HCT116 (cell line): Measurements from ENCODE around the gene AMOTL2. TPM values are rescaled to one million over a fixed set of nuclear protein-coding genes. Genes with fewer than 3 reads are reported as not detected.

Source experiments
- ATAC-seq: fragments of 200-7000 bp; cut with Tn5 transposase; 2 replicates; pipeline ENCODE4 v1.9.1; 2020; ENCODE audit warnings: mild to moderate bottlenecking, moderate library complexity
- BruUV-seq: library from RNA; stranded (reverse); fragments of 400-500 nt; replicated peaks from 2 replicates; lab custom pipeline; 2021; lab: Mats Ljungman, UMichigan
- CTCF ChIA-PET: fragments of 300-600 bp; sonication (Branson Sonifier 250); formaldehyde crosslinking; loops from one replicate; lab custom pipeline; 2021; ENCODE audit warnings: antibody characterized with exemption; lab: Charles Lee
- POLR2A ChIA-PET: fragments of 300-600, 350-600 bp; sonication (Branson Sonifier 250); formaldehyde crosslinking; loops from one replicate; lab custom pipeline; 2021; ENCODE audit warnings: antibody characterized with exemption; lab: Charles Lee
- RAD21 ChIA-PET, 2 experiments: fragments of 300-600 bp; sonication (Branson Sonifier 250); formaldehyde crosslinking; loops; one replicate each; lab custom pipeline; 2023; ENCODE audit warnings: low total read pairs in 2 of 2; ENCODE audit not compliant: uncharacterized antibody in 2 of 2, unreplicated experiment in 2 of 2, low non-redundant PET in 1 of 2; lab: Charles Lee
- DNase-seq: peaks from one replicate; pipeline ENCODE4 v3.0.0-alpha.2; 2010; ENCODE audit warnings: low read depth, low spot score
- H2AFZ ChIP-seq: fragments of 200-600 bp; shearing (Covaris generic), sonication (generic); 2 replicates; pipeline ENCODE4 v1.6.1; 2017; ENCODE audit warnings: low read depth, mixed run types, mixed read lengths, antibody characterized with exemption, low read length; ENCODE audit not compliant: poor library complexity, severe bottlenecking
- H3K27ac ChIP-seq: 2 replicates; pipeline ENCODE4 v1.5.1; 2012; ENCODE audit warnings: low read depth, low read length
- H3K27me3 ChIP-seq: fragments of 200-600 bp; sonication (generic); 2 replicates; pipeline ENCODE4 v1.6.1; 2016; ENCODE audit warnings: mixed run types, low read length, mixed read lengths; ENCODE audit not compliant: insufficient read depth
- H3K36me3 ChIP-seq, 2 experiments: fragments of 200-500 bp in 1 of 2; fragments of 200-600 bp in 1 of 2; sonication (Bioruptor generic) in 1 of 2; sonication (generic) in 1 of 2; 2 replicates each; pipeline versions ENCODE4 v1.5.1 to v1.6.1; 2014 to 2016; ENCODE audit warnings: low read length in 2 of 2, inconsistent platforms in 1 of 2, mixed read lengths in 1 of 2, mixed run types in 1 of 2; ENCODE audit not compliant: insufficient read depth in 2 of 2, control insufficient read depth in 1 of 2
- H3K4me1 ChIP-seq, 2 experiments: fragments of 200-600 bp in 1 of 2; sonication (generic) in 1 of 2; 2 replicates each; pipeline versions ENCODE4 v1.5.1 to v1.6.1; 2012 to 2017; ENCODE audit warnings: low read length in 2 of 2, inconsistent platforms in 1 of 2, mild to moderate bottlenecking in 1 of 2, mixed read lengths in 1 of 2, mixed run types in 1 of 2, moderate library complexity in 1 of 2; ENCODE audit not compliant: insufficient read depth in 2 of 2, control insufficient read depth in 1 of 2
- H3K4me2 ChIP-seq: fragments of 200-600 bp; sonication (generic); 2 replicates; pipeline ENCODE4 v1.6.1; 2017; ENCODE audit warnings: mixed run types, low read length, mixed read lengths
- H3K4me3 ChIP-seq, 2 experiments: fragments of 200-600 bp in 1 of 2; sonication (generic) in 1 of 2; replicated peaks in 1 of 2; 2 replicates each; pipeline ENCODE4 v1.5.1; 2011 to 2016; ENCODE audit warnings: low read length in 2 of 2, control low read depth in 1 of 2, low read depth in 1 of 2, mild to moderate bottlenecking in 1 of 2, mixed read lengths in 1 of 2, mixed run types in 1 of 2
- H3K79me2 ChIP-seq: fragments of 200-600 bp; sonication (generic); 2 replicates; pipeline ENCODE4 v1.6.1; 2017; ENCODE audit warnings: mild to moderate bottlenecking, mixed run types, low read length, moderate library complexity, mixed read lengths; ENCODE audit not compliant: insufficient read depth
- H3K9ac ChIP-seq: fragments of 200-600 bp; sonication (generic); 2 replicates; pipeline ENCODE4 v1.6.1; 2016; ENCODE audit warnings: low read length, mixed read lengths
- H3K9me2 ChIP-seq: fragments of 200-600 bp; sonication (generic), shearing (Covaris generic); 2 replicates; pipeline ENCODE4 v1.6.1; 2017; ENCODE audit warnings: mixed run types, mild to moderate bottlenecking, moderate library complexity; ENCODE audit not compliant: insufficient read depth
- H3K9me3 ChIP-seq, 2 experiments: fragments of 200-500 bp in 1 of 2; fragments of 200-600 bp in 1 of 2; sonication (Bioruptor generic) in 1 of 2; sonication (generic) in 1 of 2; 2 replicates each; pipeline ENCODE4 v1.6.1; 2014 to 2017; ENCODE audit warnings: low read length in 2 of 2, mixed read lengths in 2 of 2, inconsistent platforms in 1 of 2, low read depth in 1 of 2, mild to moderate bottlenecking in 1 of 2, mixed run types in 1 of 2, moderate library complexity in 1 of 2; ENCODE audit not compliant: control insufficient read depth in 1 of 2, insufficient read depth in 1 of 2
- H4K20me1 ChIP-seq: fragments of 200-600 bp; sonication (generic), shearing (Covaris generic); 2 replicates; pipeline ENCODE4 v1.6.1; 2017; ENCODE audit warnings: mixed run types, mild to moderate bottlenecking, moderate library complexity; ENCODE audit not compliant: insufficient read depth
- CEBPB ChIP-seq: IDR thresholded peaks from 2 replicates; pipeline ENCODE4 v1.6.1; 2012; ENCODE audit warnings: low read depth
- EGR1 ChIP-seq: IDR thresholded peaks from 2 replicates; pipeline ENCODE4 v1.6.1; 2012; ENCODE audit warnings: low read depth
- ELF1 ChIP-seq: IDR thresholded peaks from 2 replicates; pipeline ENCODE4 v1.6.1; 2012; ENCODE audit warnings: low read depth, borderline replicate concordance
- POLR2A ChIP-seq: IDR thresholded peaks from 2 replicates; pipeline ENCODE4 v1.7.0; 2011; ENCODE audit warnings: borderline replicate concordance; ENCODE audit not compliant: insufficient read depth, insufficient read length; ENCODE audit errors: extremely low read depth
- RAD21 ChIP-seq: IDR thresholded peaks from 2 replicates; pipeline ENCODE4 v1.6.1; 2012; ENCODE audit warnings: low read depth, mild to moderate bottlenecking
- SIN3A ChIP-seq: IDR thresholded peaks from 2 replicates; pipeline ENCODE4 v1.6.1; 2012; ENCODE audit warnings: low read depth
- SP1 ChIP-seq: IDR thresholded peaks from 2 replicates; pipeline ENCODE4 v1.6.1; 2012; ENCODE audit warnings: low read depth
- YY1 ChIP-seq: IDR thresholded peaks from 2 replicates; pipeline ENCODE4 v1.6.1; 2011; ENCODE audit warnings: low read length, low read depth, moderate library complexity, mild to moderate bottlenecking; ENCODE audit not compliant: insufficient replicate concordance; ENCODE audit errors: extremely low read depth
- ZFX ChIP-seq: fragments of 450-650 bp; IDR thresholded peaks from 2 replicates; pipeline ENCODE4 v1.6.1; 2017
- intact Hi-C: fragments of 100-400 bp; cut with micrococcal nuclease; formaldehyde crosslinking; loops from 2 replicates; pipeline ENCODE4 v1.10.0; 2022
- microRNA-seq: library from miRNA; unstranded; fragments of <30 nt; microRNA quantifications from one replicate; pipeline ENCODE4, GENCODE V29; 2016; ENCODE audit warnings: borderline number of aligned reads
- total RNA-seq: library from RNA; stranded (reverse); gene quantifications from one replicate; pipeline ENCODE4 v1.2.1, GENCODE V29; 2021; ENCODE audit not compliant: unreplicated experiment
- TF ChIP-seq, protein P1 (sequence below): IDR thresholded peaks from 2 replicates; pipeline ENCODE4 v1.6.1; 2012

AMOTL2 gene
- total RNA-seq, 1 experiment from 2014 or later = 54.0 TPM

DNA sequence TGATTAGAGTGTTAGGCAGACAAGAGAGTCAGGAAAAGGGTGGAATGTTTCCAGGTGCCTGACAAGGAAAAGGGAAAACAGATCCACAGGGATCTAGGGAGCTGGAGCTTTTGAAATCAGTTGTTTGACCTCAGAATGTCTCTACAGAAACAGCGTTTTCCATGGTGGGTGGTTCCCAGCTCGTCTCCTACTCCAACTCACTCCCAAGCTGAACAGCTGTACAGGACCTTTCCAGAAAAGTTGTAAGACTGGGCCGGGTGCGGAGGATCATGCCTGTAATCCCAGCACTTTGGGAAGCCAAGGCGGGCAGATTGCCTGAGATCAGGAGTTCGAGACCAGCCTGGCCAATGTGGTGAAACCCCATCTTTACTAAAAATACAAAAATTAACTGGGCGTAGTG is 67.9 kb downstream of the AMOTL2 start:
- no TSS peak for BruUV-seq
- H3K27ac ChIP-seq = no peak overlapping the region
- TF ChIP-seq SP1 (no peak), ELF1 (no peak), YY1 (no peak), EGR1 (no peak), SIN3A (no peak), POLR2A (no peak), ZFX (no peak), CEBPB (no peak), RAD21 (no peak)
- TF ChIP-seq, protein P1, sequence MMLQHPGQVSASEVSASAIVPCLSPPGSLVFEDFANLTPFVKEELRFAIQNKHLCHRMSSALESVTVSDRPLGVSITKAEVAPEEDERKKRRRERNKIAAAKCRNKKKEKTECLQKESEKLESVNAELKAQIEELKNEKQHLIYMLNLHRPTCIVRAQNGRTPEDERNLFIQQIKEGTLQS = no peak
- RAD21 ChIA-PET = no interaction called here
- no peaks in the 10 kb centered on the region for H3K27me3 ChIP-seq
- no peaks in the 10 kb centered on the region for H3K79me2 ChIP-seq
- H3K4me1 ChIP-seq = peaks cover 9 to 20% of the 10 kb centered on the region in 2 experiments
- POLR2A ChIA-PET = no interaction called here
- no peak overlapping the region for H3K4me2 ChIP-seq
- intact Hi-C loops = no loop called here
- no peaks in the 10 kb centered on the region for H3K9me2 ChIP-seq
- H2AFZ ChIP-seq = no peak overlapping the region
- DNase-seq = no peak
- H3K36me3 ChIP-seq = no peaks in the 10 kb centered on the region
- no peak for ATAC-seq
- H3K9ac ChIP-seq = no peak overlapping the region
- CTCF ChIA-PET = interaction anchor here (1.4 to 1.7 kb wide), 4 partner anchors 94 to 376 kb away, joined by 3 to 7 read pairs (median 6); no protein-coding TSS in a partner anchor
- no peak overlapping the region for H3K4me3 ChIP-seq
- H4K20me1 ChIP-seq = no peaks in the 10 kb centered on the region
- no peaks in the 10 kb centered on the region for H3K9me3 ChIP-seq

Small RNA genes lying within 50 kb of the gene (microRNA-seq; reads per million reads assigned to microRNA genes)
- gene MIR6827 = not detected

Other genes with a start within 250 kb of the AMOTL2 start
- 55.2 TPM for gene RYK, start 123.6 kb downstream of the AMOTL2 start, total RNA-seq
- gene ANAPC13, start 111.5 kb upstream of the AMOTL2 start, total RNA-seq = 35.7 TPM
- 19.1 TPM for gene CEP63, start 111.6 kb upstream of the AMOTL2 start, total RNA-seq